MM.1S (cell line): ENCODE data around the gene LDLRAD3.

Experiments used
- DNase-seq: peaks from one replicate; pipeline ENCODE4 v3.0.0-alpha.2; 2015
- H2AFZ ChIP-seq: fragments of 300-600 bp; sonication (generic); 2 replicates; pipeline ENCODE4 v1.6.0; 2016; ENCODE audit warnings: antibody characterized with exemption, low read length
- H3F3A ChIP-seq: fragments of 300-600 bp; sonication (generic); 2 replicates; pipeline ENCODE4 v1.6.1; 2016; ENCODE audit warnings: mild to moderate bottlenecking, antibody characterized with exemption, low read length, moderate library complexity, mixed read lengths; ENCODE audit not compliant: insufficient read depth
- H3K27ac ChIP-seq: fragments of 300-600 bp; sonication (generic); 2 replicates; pipeline ENCODE4 v1.5.1; 2016; ENCODE audit warnings: mild to moderate bottlenecking, low read length
- H3K27me3 ChIP-seq: fragments of 300-600 bp; sonication (generic); replicated peaks from 2 replicates; pipeline ENCODE4 v1.6.0; 2016; ENCODE audit warnings: low read length; ENCODE audit not compliant: insufficient read depth
- H3K36me3 ChIP-seq: fragments of 300-600 bp; sonication (generic); replicated peaks from 2 replicates; pipeline ENCODE4 v1.6.1; 2016; ENCODE audit warnings: mild to moderate bottlenecking, low read length, mixed read lengths; ENCODE audit not compliant: insufficient read depth
- H3K4me1 ChIP-seq: fragments of 300-600 bp; sonication (generic); 2 replicates; pipeline ENCODE4 v1.6.1; 2016; ENCODE audit warnings: low read length, mixed read lengths
- H3K4me2 ChIP-seq: fragments of 300-600 bp; sonication (generic); 2 replicates; pipeline ENCODE4 v1.6.0; 2016; ENCODE audit warnings: low read depth, low read length
- H3K4me3 ChIP-seq: fragments of 300-600 bp; sonication (generic); 2 replicates; pipeline ENCODE4 v1.5.1; 2016; ENCODE audit warnings: low read length, mixed read lengths
- H3K79me2 ChIP-seq: fragments of 300-600 bp; sonication (generic); 2 replicates; pipeline ENCODE4 v1.6.1; 2016; ENCODE audit warnings: mixed run types, low read length, mixed read lengths
- H3K9ac ChIP-seq: fragments of 300-600 bp; sonication (generic); 2 replicates; pipeline ENCODE4 v1.6.1; 2016; ENCODE audit warnings: low read length, mixed read lengths
- H3K9me2 ChIP-seq: fragments of 300-600 bp; sonication (generic); replicated peaks from 2 replicates; pipeline ENCODE4 v1.6.1; 2016; ENCODE audit warnings: mild to moderate bottlenecking, low read length, mixed read lengths; ENCODE audit not compliant: insufficient read depth
- H3K9me3 ChIP-seq: fragments of 300-600 bp; sonication (generic); replicated peaks from 2 replicates; pipeline ENCODE4 v1.6.1; 2016; ENCODE audit warnings: mild to moderate bottlenecking, low read length, mixed read lengths; ENCODE audit not compliant: insufficient read depth
- H4K20me1 ChIP-seq: fragments of 300-600 bp; sonication (generic); 2 replicates; pipeline ENCODE4 v1.6.1; 2016; ENCODE audit warnings: mild to moderate bottlenecking, low read length, moderate library complexity, mixed read lengths; ENCODE audit not compliant: insufficient read depth
- EZH2 ChIP-seq: fragments of 300-600 bp; sonication (generic); optimal IDR thresholded peaks from 2 replicates; pipeline ENCODE3; 2017; ENCODE audit warnings: low read depth, mild to moderate bottlenecking, antibody characterized with exemption, low read length, mixed read lengths
- EZH2phosphoT487 ChIP-seq: fragments of 300-600 bp; sonication (generic); IDR thresholded peaks from 2 replicates; pipeline ENCODE4 v1.6.1; 2018; ENCODE audit warnings: antibody characterized with exemption, low read length
- TF ChIP-seq, protein P1 (sequence below): fragments of 300-600 bp; sonication (generic); IDR thresholded peaks from 2 replicates; pipeline ENCODE4 v1.5.1; 2016; ENCODE audit warnings: antibody characterized with exemption, low read length, mixed read lengths

The LDLRAD3 gene

DNA sequence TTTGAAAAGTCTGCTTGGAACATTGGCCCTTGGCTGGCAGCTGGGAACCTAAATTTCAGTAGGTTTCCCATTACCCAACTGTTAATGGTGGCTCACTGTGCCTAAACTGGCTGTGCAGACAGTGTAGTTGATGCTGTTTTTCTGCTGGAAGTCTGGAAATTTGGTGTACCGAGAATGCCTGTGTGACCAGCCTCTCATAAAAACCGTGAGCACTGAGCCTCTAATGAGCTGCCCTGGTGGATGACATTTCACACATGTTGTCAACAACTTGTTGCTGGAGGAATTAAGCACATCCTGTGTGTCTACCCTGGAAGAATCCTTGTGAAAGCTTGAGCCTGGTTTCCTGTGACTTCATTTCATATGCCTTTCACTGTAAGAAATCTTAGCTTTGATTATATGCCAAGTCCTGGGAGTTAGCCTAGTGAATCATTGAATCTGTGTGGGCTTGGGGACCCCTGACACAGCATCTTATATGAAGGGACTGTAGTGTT lies 131.1 kb downstream of the LDLRAD3 start:
- no peak overlapping the region for H3K27ac ChIP-seq
- TF ChIP-seq, protein P1, sequence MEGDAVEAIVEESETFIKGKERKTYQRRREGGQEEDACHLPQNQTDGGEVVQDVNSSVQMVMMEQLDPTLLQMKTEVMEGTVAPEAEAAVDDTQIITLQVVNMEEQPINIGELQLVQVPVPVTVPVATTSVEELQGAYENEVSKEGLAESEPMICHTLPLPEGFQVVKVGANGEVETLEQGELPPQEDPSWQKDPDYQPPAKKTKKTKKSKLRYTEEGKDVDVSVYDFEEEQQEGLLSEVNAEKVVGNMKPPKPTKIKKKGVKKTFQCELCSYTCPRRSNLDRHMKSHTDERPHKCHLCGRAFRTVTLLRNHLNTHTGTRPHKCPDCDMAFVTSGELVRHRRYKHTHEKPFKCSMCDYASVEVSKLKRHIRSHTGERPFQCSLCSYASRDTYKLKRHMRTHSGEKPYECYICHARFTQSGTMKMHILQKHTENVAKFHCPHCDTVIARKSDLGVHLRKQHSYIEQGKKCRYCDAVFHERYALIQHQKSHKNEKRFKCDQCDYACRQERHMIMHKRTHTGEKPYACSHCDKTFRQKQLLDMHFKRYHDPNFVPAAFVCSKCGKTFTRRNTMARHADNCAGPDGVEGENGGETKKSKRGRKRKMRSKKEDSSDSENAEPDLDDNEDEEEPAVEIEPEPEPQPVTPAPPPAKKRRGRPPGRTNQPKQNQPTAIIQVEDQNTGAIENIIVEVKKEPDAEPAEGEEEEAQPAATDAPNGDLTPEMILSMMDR, result no peak
- TF ChIP-seq EZH2 (no peak), EZH2phosphoT487 (no peak)
- H3K9me2 ChIP-seq, result no peaks in the 10 kb centered on the region
- H3K9me3 ChIP-seq, result no peaks in the 10 kb centered on the region
- H2AFZ ChIP-seq, result no peak overlapping the region
- H3K4me3 ChIP-seq, result no peak overlapping the region
- no peaks in the 10 kb centered on the region for H3K36me3 ChIP-seq
- H3K79me2 ChIP-seq, result no peaks in the 10 kb centered on the region
- no peaks in the 10 kb centered on the region for H3K4me1 ChIP-seq
- no peak overlapping the region for H3K9ac ChIP-seq
- no peaks in the 10 kb centered on the region for H4K20me1 ChIP-seq
- no peaks in the 10 kb centered on the region for H3F3A ChIP-seq
- no peak overlapping the region for H3K4me2 ChIP-seq
- no peaks in the 10 kb centered on the region for H3K27me3 ChIP-seq
- no peak for DNase-seq

DNA sequence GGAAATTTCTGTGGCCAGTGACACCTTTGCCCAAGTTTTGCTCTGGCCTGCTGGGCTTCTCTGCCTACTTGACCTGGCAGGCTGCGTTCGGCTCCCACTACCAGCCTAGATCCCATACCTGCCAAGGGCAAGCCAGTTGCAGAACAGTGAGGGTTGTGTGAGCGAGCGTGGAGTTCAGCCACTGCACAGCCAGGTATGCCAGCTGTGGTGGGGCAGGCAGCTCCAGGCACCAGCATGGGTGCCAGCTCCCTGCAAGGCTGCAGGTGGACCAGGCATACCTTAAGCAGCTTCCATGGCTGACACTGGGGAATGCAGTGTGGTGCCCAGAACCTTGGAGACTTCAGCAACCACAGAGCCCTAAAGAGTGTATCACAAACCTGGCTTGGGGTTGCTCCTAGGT lies 133.5 kb downstream of the LDLRAD3 start:
- no peaks in the 10 kb centered on the region for H3F3A ChIP-seq
- no peaks in the 10 kb centered on the region for H3K4me1 ChIP-seq
- no peaks in the 10 kb centered on the region for H4K20me1 ChIP-seq
- no peak overlapping the region for H3K9ac ChIP-seq
- no peaks in the 10 kb centered on the region for H3K36me3 ChIP-seq
- no peaks in the 10 kb centered on the region for H3K27me3 ChIP-seq
- no peak overlapping the region for H3K4me3 ChIP-seq
- no peak overlapping the region for H3K27ac ChIP-seq
- H3K9me2 ChIP-seq, result no peaks in the 10 kb centered on the region
- no peaks in the 10 kb centered on the region for H3K9me3 ChIP-seq
- H3K4me2 ChIP-seq, result no peak overlapping the region
- no peak overlapping the region for H2AFZ ChIP-seq
- no peaks in the 10 kb centered on the region for H3K79me2 ChIP-seq
- DNase-seq, result no peak
- TF ChIP-seq, protein P1, result no peak
- TF ChIP-seq EZH2 (no peak), EZH2phosphoT487 (no peak)

DNA sequence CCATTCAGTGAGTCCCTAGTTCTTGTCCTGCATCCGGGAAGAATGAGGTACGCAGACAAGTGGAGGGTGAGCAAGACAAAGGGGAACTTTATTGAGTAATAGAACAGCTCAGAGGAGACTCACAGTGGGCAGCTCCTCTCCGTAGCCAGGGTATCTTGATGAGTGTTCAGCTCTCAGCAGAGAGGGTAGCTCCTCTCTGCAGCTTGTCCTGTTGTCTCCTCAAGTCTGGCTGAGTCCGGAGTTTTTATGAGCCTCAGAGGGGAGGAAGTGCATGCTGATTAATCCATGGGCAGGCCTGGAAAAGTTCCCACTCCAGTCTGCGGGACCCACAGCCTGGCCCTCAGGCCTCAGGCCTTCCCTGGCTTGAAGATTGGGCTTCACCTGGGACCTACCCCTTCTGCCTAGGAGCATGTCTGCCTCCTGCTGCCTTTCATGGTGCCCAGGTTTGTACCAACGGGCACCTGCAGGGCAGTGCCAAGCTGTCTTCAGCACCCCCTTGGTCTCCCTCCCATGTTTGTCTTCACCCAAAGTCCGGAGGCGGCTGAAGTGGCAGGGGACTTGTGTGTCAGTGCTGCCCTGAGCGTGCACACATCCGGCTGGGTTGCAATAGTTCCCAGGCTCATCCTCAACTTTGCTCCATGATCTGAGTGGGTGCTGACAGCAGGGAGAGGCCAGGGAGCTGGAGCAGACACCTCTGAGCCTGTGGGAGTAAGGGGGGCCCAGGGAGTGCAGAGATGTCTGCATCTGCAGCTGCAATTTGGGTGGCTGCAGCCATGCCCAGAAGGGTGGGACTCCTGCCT lies 134.2 kb downstream of the LDLRAD3 start:
- DNase-seq, result no peak
- H3F3A ChIP-seq, result no peaks in the 10 kb centered on the region
- no peaks in the 10 kb centered on the region for H3K27me3 ChIP-seq
- H2AFZ ChIP-seq, result no peak overlapping the region
- no peaks in the 10 kb centered on the region for H4K20me1 ChIP-seq
- H3K9me2 ChIP-seq, result no peaks in the 10 kb centered on the region
- no peaks in the 10 kb centered on the region for H3K9me3 ChIP-seq
- H3K4me1 ChIP-seq, result no peaks in the 10 kb centered on the region
- TF ChIP-seq, protein P1, result no peak
- no peak for TF ChIP-seq EZH2
- no peak for TF ChIP-seq EZH2phosphoT487
- H3K27ac ChIP-seq, result no peak overlapping the region
- no peaks in the 10 kb centered on the region for H3K79me2 ChIP-seq
- no peak overlapping the region for H3K4me2 ChIP-seq
- no peak overlapping the region for H3K9ac ChIP-seq
- no peaks in the 10 kb centered on the region for H3K36me3 ChIP-seq
- no peak overlapping the region for H3K4me3 ChIP-seq
